MCF 10A (cell line): ENCODE data around the gene NPHP4. TPM values are rescaled to one million over a fixed set of nuclear protein-coding genes. Genes with fewer than 3 reads are reported as not detected.

Experiments
- BruUV-seq: library from RNA; stranded (reverse); fragments of 400-500 nt; replicated peaks from 2 replicates; lab custom pipeline; 2021; lab: Mats Ljungman, UMichigan
- CTCF ChIA-PET: fragments of 300-600 bp; sonication (Branson Sonifier 250); formaldehyde crosslinking; extraction: SDS; loops from one replicate; lab custom pipeline; 2021; ENCODE audit warnings: antibody characterized with exemption, inconsistent platforms; lab: Yijun Ruan, JAX
- POLR2A ChIA-PET: fragments of 300-600, 350-650 bp; sonication (Branson Sonifier 250); formaldehyde crosslinking; extraction: SDS; loops from one replicate; lab custom pipeline; 2020; ENCODE audit warnings: antibody characterized with exemption, inconsistent platforms; lab: Yijun Ruan, JAX
- DNase-seq: peaks from one replicate; pipeline ENCODE4 v3.0.0-alpha.2; 2018; ENCODE audit not compliant: unreplicated experiment
- H3K27ac Mint-ChIP-seq: one replicate; pipeline ENCODE4 v1.8.0; 2022; ENCODE audit warnings: mild to moderate bottlenecking, low read depth, mixed read lengths; ENCODE audit not compliant: unreplicated experiment
- H3K27me3 Mint-ChIP-seq: one replicate; pipeline ENCODE4 v1.8.0; 2022; ENCODE audit warnings: mixed read lengths; ENCODE audit not compliant: insufficient read depth, unreplicated experiment
- H3K36me3 Mint-ChIP-seq: one replicate; pipeline ENCODE4 v1.8.0; 2022; ENCODE audit warnings: mild to moderate bottlenecking, moderate library complexity, mixed read lengths; ENCODE audit not compliant: insufficient read depth, unreplicated experiment
- H3K4me1 Mint-ChIP-seq: one replicate; pipeline ENCODE4 v1.8.0; 2022; ENCODE audit warnings: mixed read lengths; ENCODE audit not compliant: insufficient read depth, unreplicated experiment
- H3K4me3 Mint-ChIP-seq: one replicate; pipeline ENCODE4 v1.8.0; 2022; ENCODE audit warnings: mild to moderate bottlenecking, moderate library complexity, mixed read lengths; ENCODE audit not compliant: unreplicated experiment
- H3K9me3 Mint-ChIP-seq: one replicate; pipeline ENCODE4 v1.8.0; 2022; ENCODE audit warnings: mixed read lengths; ENCODE audit not compliant: unreplicated experiment
- intact Hi-C: fragments of 100-400 bp; cut with micrococcal nuclease; formaldehyde crosslinking; loops from 2 replicates; pipeline ENCODE4 v1.14.1; 2022
- total RNA-seq: library from RNA; stranded (reverse); gene quantifications from 2 replicates; pipeline ENCODE4 v1.2.3, GENCODE V29; 2022
- TF ChIP-seq, protein P1 (sequence below): fragments of 200-600 bp; IDR thresholded peaks from one replicate; pipeline ENCODE4 v1.8.0; 2022; ENCODE audit warnings: antibody characterized with exemption, mild to moderate bottlenecking; ENCODE audit not compliant: unreplicated experiment

The NPHP4 gene
- total RNA-seq, 1 experiment from 2014 or later: 14.4 TPM

DNA sequence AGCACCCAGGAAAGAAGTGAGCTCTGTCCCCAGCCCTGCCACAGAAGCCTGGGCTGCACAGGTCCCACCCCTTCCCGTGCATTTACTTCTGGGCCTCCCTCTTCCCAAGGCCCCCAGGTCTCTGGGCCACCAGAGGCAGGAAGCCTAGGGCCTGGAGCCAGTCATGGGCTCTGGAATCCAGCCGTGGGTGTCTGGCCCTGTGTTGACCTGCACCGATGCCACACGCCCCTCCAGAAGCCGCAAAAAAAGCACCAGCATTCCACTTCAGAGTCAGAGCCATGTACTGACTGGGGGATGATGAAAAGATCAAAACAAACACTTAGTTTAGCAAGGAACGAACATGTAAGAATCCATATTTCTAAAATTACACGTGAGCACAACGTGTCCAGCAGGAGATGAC lies 141.7 kb downstream of the NPHP4 start:
- H3K9me3 Mint-ChIP-seq: no peaks in the 10 kb centered on the region
- ChIA-PET CTCF (no interaction called here), POLR2A (no interaction called here)
- no peak overlapping the region for H3K4me3 Mint-ChIP-seq
- H3K27me3 Mint-ChIP-seq: peaks cover 9% of the 10 kb centered on the region
- intact Hi-C loops: no loop called here
- no TSS peak for BruUV-seq
- TF ChIP-seq, protein P1, sequence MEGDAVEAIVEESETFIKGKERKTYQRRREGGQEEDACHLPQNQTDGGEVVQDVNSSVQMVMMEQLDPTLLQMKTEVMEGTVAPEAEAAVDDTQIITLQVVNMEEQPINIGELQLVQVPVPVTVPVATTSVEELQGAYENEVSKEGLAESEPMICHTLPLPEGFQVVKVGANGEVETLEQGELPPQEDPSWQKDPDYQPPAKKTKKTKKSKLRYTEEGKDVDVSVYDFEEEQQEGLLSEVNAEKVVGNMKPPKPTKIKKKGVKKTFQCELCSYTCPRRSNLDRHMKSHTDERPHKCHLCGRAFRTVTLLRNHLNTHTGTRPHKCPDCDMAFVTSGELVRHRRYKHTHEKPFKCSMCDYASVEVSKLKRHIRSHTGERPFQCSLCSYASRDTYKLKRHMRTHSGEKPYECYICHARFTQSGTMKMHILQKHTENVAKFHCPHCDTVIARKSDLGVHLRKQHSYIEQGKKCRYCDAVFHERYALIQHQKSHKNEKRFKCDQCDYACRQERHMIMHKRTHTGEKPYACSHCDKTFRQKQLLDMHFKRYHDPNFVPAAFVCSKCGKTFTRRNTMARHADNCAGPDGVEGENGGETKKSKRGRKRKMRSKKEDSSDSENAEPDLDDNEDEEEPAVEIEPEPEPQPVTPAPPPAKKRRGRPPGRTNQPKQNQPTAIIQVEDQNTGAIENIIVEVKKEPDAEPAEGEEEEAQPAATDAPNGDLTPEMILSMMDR: no peak
- H3K27ac Mint-ChIP-seq: no peak overlapping the region
- H3K4me1 Mint-ChIP-seq: no peaks in the 10 kb centered on the region
- peaks cover 6% of the 10 kb centered on the region for H3K36me3 Mint-ChIP-seq
- no peak for DNase-seq

DNA sequence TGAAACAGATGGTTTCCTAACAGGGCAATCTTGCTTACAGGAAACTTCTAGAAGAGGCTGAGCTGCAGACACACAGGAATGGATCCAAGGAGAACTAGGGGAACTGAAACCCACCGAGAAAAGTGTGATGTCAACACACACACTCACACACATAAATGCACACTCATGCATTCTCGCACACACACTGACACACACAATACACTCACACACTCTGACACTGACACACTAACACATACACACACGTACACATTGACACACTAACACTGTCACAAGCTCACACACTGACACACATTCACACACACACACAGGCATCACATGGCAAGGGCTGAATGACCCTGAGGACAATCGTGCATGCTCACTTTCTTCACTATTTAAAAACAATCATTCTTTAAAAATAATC lies 142.7 kb downstream of the NPHP4 start:
- POLR2A ChIA-PET: no interaction called here

DNA sequence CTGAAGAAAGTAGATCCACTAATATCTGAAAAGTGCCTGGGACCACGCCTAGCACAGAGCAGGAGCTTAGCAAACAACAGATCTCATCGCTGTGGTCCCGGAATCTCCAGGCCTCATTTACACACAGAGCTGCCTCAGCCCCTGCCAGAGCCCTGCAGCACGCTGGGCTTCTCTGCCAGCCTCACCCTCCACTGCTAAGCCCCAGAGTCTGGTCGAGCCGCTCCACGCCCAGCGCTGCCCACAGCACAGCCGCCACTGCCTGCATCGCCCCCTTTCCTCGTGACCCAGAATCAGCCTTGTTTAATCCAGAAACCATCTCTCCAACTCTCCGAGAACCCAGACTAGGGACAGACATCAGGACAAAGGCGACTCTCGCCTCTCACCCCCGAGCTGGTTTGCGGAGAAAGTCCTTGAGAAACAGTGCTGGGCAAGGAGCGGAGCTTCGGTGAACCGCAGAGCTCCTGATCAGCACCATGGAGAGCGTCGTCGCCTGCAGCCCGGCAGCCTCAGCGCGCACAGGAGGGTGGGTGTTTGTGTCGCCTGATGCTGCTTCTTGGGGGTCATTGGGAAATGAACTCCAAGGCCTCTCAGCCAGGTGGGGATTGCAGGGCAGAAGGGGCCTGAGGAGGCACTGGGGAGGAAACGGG lies 145.1 kb downstream of the NPHP4 start:
- ChIA-PET POLR2A (interaction anchor here (0.6 kb wide), 2 partner anchors 364 to 1837 kb away, joined by 3 to 4 read pairs; no protein-coding TSS in a partner anchor), CTCF (no interaction called here)
- no peaks in the 10 kb centered on the region for H3K9me3 Mint-ChIP-seq
- intact Hi-C loops: loop anchor here (5.0 kb wide), 1 partner anchor 340 kb away; no protein-coding TSS in a partner anchor
- TF ChIP-seq, protein P1: no peak
- no peaks in the 10 kb centered on the region for H3K4me1 Mint-ChIP-seq
- H3K27me3 Mint-ChIP-seq: peaks cover 9% of the 10 kb centered on the region
- no peak overlapping the region for H3K27ac Mint-ChIP-seq
- H3K36me3 Mint-ChIP-seq: no peaks in the 10 kb centered on the region
- no peak for DNase-seq
- no TSS peak for BruUV-seq
- H3K4me3 Mint-ChIP-seq: no peak overlapping the region

More for the DNA sequence above, 142.7 kb downstream of the NPHP4 start:
- TF ChIP-seq, protein P1: no peak
- H3K27me3 Mint-ChIP-seq: peaks cover 9% of the 10 kb centered on the region
- no peaks in the 10 kb centered on the region for H3K4me1 Mint-ChIP-seq
- H3K36me3 Mint-ChIP-seq: no peaks in the 10 kb centered on the region
- no peaks in the 10 kb centered on the region for H3K9me3 Mint-ChIP-seq
- no peak overlapping the region for H3K4me3 Mint-ChIP-seq
- no peak for DNase-seq
- BruUV-seq: no TSS peak
- H3K27ac Mint-ChIP-seq: no peak overlapping the region
- intact Hi-C loops: loop anchor here (5.0 kb wide), 1 partner anchor 342 kb away; no protein-coding TSS in a partner anchor
- CTCF ChIA-PET: no interaction called here

DNA sequence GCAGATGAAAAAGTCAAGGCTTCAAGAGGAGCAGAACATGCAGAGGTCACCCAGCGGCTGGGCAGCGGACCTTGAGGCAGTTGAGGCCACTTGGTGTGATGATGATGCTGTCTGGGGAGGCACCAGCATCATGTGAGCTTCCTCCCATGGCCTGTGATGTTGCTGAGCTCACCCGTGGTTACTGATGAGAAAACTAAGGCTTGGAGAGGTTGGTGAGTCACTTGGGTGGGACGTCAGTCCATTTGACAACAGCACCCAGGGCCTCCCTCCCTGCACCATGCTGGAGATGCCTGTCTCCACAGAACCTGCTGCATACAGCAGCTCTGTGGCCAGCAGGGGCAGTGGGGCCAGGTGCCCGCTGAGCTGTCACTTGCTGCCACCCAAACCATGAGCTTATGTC lies 146.8 kb downstream of the NPHP4 start:
- no TSS peak for BruUV-seq
- Mint-ChIP-seq H3K27me3 (peaks cover 9% of the 10 kb centered on the region), H3K36me3 (no peaks in the 10 kb centered on the region), H3K27ac (no peak overlapping the region), H3K4me1 (no peaks in the 10 kb centered on the region), H3K9me3 (no peaks in the 10 kb centered on the region), H3K4me3 (no peak overlapping the region)
- POLR2A ChIA-PET: no interaction called here
- CTCF ChIA-PET: interaction anchor here (0.6 kb wide), 1 partner anchor 97 kb away, joined by 3 read pairs; no protein-coding TSS in a partner anchor
- DNase-seq: no peak
- TF ChIP-seq, protein P1: no peak
- intact Hi-C loops: loop anchor here (5.0 kb wide), 1 partner anchor 338 kb away; no protein-coding TSS in a partner anchor
